Anterior cingulate cortex (tissue), 58 donors: ENCODE results near the gene KRTAP2-4.
"Not testable (repeated sequence)": the region's sequence is repeated elsewhere in the genome, so short reads cannot be mapped to it uniquely, and the experiment has no call there.

Source experiments
- DNase-seq, 58 donors: peaks; one replicate each; lab custom pipeline; 2025; lab: John Stamatoyannopoulos, UW

The KRTAP2-4 gene

DNA sequence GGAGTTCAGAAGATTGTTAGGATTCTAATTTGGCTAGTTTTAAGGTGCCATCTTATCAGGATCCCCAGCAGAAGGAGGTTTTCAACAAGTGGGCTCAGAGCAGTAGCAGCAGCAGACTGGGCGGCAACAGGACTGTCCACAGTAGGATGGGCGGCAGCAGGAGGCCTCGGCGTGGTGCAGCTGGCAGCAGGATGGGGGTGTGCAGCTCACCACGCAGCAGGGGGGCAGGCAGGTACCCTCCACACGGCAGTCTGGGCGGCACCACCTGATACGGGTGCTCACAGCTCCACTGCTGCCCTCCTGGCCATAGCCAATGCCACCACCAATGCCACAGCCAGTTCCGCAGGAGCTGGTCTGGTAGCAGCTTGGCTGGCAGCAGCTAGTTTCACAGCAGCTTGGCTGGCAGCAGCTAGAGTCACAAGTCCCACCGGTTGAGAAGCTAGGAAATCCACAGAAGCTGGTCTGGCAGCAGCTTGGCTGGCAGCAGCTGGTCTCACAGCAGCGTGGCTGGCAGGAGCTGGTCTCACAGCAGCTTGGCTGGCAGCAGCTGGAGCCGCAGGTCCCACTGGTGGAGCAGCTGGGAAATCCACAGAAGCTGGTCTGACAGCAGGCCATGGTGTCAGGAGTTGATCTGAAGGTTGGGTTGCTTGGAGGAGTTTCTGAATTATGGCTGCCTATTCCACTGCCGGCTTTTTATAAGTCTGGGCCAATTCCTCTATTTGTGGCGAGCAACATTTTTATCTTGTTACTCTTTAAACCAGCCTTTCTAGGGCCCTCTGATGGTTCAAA lies 24.7 kb downstream of the KRTAP2-4 start, which contains the start of gene KRTAP1-1:
Gene KRTAP1-1 (minus strand): TSS at position 668 of the 789 bp plus-strand sequence. CDS start 53 bp downstream, at position 615.
- peak in 5 of 58 donors; percentile 0 to 16 (median 4) for DNase-seq

DNA sequence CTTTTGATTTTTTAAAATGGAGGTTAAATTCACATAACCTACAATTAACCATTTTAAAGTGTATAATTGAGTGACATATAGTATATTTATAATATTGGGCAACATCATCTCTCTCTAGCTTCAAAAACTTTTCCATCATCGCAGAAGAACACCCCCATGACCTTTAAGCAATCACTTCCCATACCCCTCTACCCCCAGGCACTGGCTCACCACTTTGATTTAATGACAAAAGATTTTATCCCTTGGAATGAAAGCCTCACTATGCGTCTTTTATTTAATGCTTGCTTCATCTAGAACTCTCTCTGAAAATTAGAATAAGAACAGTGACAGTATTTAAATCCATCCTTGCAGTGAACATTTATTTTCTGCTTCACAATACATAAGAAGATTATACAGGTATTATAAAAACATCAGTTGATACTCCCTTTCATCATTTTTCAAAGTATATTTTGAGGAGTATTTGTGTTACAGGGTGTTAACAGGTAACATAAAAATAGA lies 27.8 kb downstream of the KRTAP2-4 start:
- DNase-seq, result no peak

DNA sequence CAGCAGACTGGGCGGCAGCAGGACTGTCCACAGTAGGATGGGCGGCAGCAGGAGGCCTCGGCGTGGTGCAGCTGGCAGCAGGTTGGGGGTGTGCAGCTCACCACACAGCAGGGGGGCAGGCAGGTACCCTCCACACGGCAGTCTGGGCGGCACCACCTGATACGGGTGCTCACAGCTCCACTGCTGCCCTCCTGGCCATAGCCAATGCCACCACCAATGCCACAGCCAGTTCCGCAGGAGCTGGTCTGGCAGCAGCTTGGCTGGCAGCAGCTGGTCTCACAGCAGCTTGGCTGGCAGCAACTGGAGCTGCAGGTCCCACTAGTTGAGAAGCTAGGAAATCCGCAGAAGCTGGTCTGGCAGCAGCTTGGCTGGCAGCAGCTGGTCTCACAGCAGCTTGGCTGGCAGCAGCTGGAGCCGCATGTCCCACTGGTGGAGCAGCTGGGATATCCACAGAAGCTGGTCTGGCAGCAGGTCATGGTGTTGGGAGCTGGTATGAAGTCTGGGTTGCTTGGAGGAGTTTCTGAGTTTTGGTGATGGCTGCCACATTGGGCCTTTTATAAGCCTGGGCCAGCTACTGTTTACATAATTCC lies 31.2 kb downstream of the KRTAP2-4 start, which contains the start of gene KRTAP1-3:
Gene KRTAP1-3 (minus strand): TSS at position 529 of the 590 bp plus-strand sequence. CDS start 53 bp downstream, at position 476.
- DNase-seq, result not testable (repeated sequence)

DNA sequence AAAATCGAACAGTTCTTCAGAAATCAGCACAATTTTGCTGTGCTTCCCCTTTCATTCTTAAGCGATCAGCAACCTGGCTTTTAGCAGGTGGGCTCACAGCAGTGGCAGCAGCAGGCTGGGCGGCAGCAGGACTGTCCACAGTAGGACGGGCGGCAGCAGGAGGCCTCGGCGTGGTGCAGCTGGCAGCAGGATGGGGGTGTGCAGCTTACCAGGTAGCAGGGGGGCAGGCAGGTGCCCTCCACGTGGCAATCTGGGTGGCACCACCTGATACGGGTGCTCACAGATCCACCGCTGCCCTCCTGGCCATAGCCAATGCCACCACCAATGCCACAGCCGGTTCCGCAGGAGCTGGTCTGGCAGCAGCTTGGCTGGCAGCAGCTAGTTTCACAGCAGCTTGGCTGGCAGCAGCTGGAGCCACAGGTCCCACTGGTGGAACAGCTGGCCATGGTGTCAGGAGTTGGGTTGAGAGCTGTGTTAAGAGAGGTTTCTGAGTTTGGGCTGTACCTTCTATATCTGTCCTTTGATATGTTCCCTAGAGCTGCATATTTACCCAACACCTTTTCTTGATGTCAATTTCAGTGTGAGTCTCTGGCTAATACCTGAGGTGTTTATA lies 35.9 kb downstream of the KRTAP2-4 start, which contains the start of gene KRTAP1-4:
Gene KRTAP1-4 (minus strand): TSS at position 563 of the 613 bp plus-strand sequence. CDS start 117 bp downstream, at position 446.
- DNase-seq, result no peak

GRCh38 chr17:41026715-41027471 lies 38.8 kb downstream of the KRTAP2-4 start, which contains the start of gene KRTAP1-5:
TSS of gene KRTAP1-5 (minus strand) at chr17:41027208. CDS start at chr17:41027155, 53 bp downstream.
- DNase-seq, result no peak

- DNase-seq, result no peak
Measured at GRCh38 chr17:41024697-41025096, 41.0 kb downstream of the KRTAP2-4 start.

DNA sequence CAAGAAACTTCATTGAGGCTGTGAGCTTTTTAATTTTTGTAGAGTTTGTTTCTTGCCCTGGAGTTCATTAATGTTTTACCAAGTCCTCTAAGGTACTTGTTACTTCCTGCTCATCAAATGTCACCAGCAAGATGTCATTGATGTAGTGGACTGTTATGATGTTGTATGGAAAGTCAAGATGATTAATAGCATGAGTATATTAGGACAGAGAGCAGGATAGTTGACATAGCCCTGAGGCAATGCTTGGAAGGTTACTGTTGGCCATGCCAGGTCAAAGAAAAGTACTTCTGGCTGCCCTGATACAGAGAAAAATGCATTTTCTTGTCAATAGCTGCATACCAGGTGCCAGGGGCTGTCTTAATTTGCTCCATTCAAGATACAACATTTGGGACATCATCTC lies 45.3 kb downstream of the KRTAP2-4 start:
- DNase-seq, result no peak

- no peak for DNase-seq
Measured at GRCh38 chr17:41019415-41019814, 46.3 kb downstream of the KRTAP2-4 start.

DNA sequence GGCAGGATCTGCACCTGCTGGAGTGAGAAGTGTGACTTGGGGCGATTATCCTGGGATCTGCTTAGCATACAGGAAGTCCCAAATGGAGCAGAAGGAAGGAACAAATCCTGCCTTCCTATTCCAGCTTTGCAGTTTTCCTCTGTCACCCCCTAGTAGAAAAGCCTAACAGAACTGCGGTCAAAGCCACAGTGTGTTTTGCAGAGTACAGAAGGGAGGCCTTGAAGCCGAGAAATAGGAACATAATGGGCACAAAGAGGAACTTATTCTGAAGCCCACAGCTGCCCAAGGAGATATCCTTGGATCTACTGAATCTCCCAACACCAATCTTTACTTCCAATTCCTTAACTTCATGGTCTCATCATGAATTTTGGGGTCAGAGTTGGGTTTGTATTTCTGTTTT lies 47.1 kb downstream of the KRTAP2-4 start:
- DNase-seq, result no peak

- no peak for DNase-seq
Measured at GRCh38 chr17:41016578-41017215, 49.0 kb downstream of the KRTAP2-4 start.

GRCh38 chr17:41015454-41015853 lies 50.2 kb downstream of the KRTAP2-4 start:
- DNase-seq, result no peak
